Panc1 (cell line): ENCODE measurements around the gene SLC17A2. TPM values are rescaled to one million over a fixed set of nuclear protein-coding genes. Genes with fewer than 3 reads are reported as not detected.

Experiments
- ATAC-seq: fragments of 200-7000 bp; cut with Tn5 transposase; 2 replicates; pipeline ENCODE4 v1.9.1; 2020; ENCODE audit warnings: mild to moderate bottlenecking, moderate library complexity
- BruUV-seq: library from RNA; stranded (reverse); fragments of 400-500 nt; replicated peaks from 2 replicates; lab custom pipeline; 2021; lab: Mats Ljungman, UMichigan
- CTCF ChIA-PET: fragments of 300-600 bp; sonication (Branson Sonifier 250); formaldehyde crosslinking; loops from one replicate; lab custom pipeline; 2022; ENCODE audit warnings: antibody characterized with exemption; lab: Charles Lee
- POLR2A ChIA-PET: fragments of 300-600 bp; sonication (Branson Sonifier 250); formaldehyde crosslinking; loops from one replicate; lab custom pipeline; 2022; ENCODE audit warnings: antibody characterized with exemption; lab: Charles Lee
- DNase-seq: peaks from one replicate; pipeline ENCODE4 v3.0.0-alpha.2; 2010; ENCODE audit warnings: low read depth, low spot score
- H3K27ac ChIP-seq: 2 replicates; pipeline ENCODE4 v1.5.1; 2011; ENCODE audit warnings: mild to moderate bottlenecking, low read length, inconsistent platforms
- H3K27me3 ChIP-seq: fragments of 200-500 bp; sonication (Bioruptor generic); 2 replicates; pipeline ENCODE4 v1.6.0; 2014; ENCODE audit warnings: low read length, inconsistent platforms; ENCODE audit not compliant: control insufficient read depth, insufficient read depth
- H3K36me3 ChIP-seq: fragments of 200-500 bp; sonication (Bioruptor generic); 2 replicates; pipeline ENCODE4 v1.5.1; 2014; ENCODE audit warnings: inconsistent platforms, mild to moderate bottlenecking, low read length, moderate library complexity; ENCODE audit not compliant: control insufficient read depth, insufficient read depth
- H3K4me1 ChIP-seq: 2 replicates; pipeline ENCODE4 v1.5.1; 2011; ENCODE audit warnings: inconsistent platforms, mild to moderate bottlenecking, low read length, moderate library complexity; ENCODE audit not compliant: control insufficient read depth, insufficient read depth
- H3K4me3 ChIP-seq, 2 experiments: 2 replicates each; pipeline ENCODE4 v1.5.1; 2011 to 2012; ENCODE audit warnings: low read depth in 2 of 2, low read length in 2 of 2, mild to moderate bottlenecking in 2 of 2, inconsistent platforms in 1 of 2, moderate library complexity in 1 of 2
- H3K9me3 ChIP-seq: fragments of 200-500 bp; sonication (Bioruptor generic); 2 replicates; pipeline ENCODE4 v1.5.1; 2014; ENCODE audit warnings: low read depth, mild to moderate bottlenecking, inconsistent platforms, low read length, moderate library complexity; ENCODE audit not compliant: control insufficient read depth, insufficient read depth
- POLR2AphosphoS5 ChIP-seq: IDR thresholded peaks from 2 replicates; pipeline ENCODE4 v1.6.1; 2012; ENCODE audit warnings: mild to moderate bottlenecking, low read depth, low read length, moderate library complexity
- REST ChIP-seq, 2 experiments: IDR thresholded peaks; 2 replicates each; pipeline ENCODE4 v1.6.1; 2011 to 2012; ENCODE audit warnings: low read depth in 2 of 2, control low read depth in 1 of 2, low read length in 1 of 2, mild to moderate bottlenecking in 1 of 2, moderate library complexity in 1 of 2; ENCODE audit not compliant: insufficient read depth in 1 of 2
- SIN3A ChIP-seq: IDR thresholded peaks from 2 replicates; pipeline ENCODE4 v1.6.1; 2012; ENCODE audit warnings: low read depth, mild to moderate bottlenecking, low read length, moderate library complexity, borderline replicate concordance; ENCODE audit not compliant: insufficient read depth
- TCF7L2 ChIP-seq: IDR thresholded peaks from 2 replicates; pipeline ENCODE4 v1.6.1; 2011; ENCODE audit warnings: mild to moderate bottlenecking, low read depth, low read length, inconsistent platforms
- in situ Hi-C: cut with HindIII; loops from 2 replicates; pipeline ENCODE4 v1.10.0; 2016; ENCODE audit warnings: low sequenced_read_pairs, low pct_unique_long_range_greater_than_20kb
- intact Hi-C: fragments of 100-400 bp; cut with micrococcal nuclease; formaldehyde crosslinking; loops from one replicate; pipeline ENCODE4 v1.10.0; 2022; ENCODE audit not compliant: unreplicated experiment
- total RNA-seq: library from RNA; stranded (reverse); gene quantifications from one replicate; pipeline ENCODE4 v1.2.1, GENCODE V29; 2021; ENCODE audit not compliant: unreplicated experiment
- TF ChIP-seq, protein P1 (sequence below): fragments of 450-650 bp; IDR thresholded peaks from 2 replicates; pipeline ENCODE4 v1.5.1; 2017; ENCODE audit warnings: mild to moderate bottlenecking

Gene SLC17A2
- total RNA-seq, 1 experiment from 2014 or later, result not detected

- ATAC-seq (no peak), DNase-seq (no peak)
- intact Hi-C loops (no loop called here), in situ Hi-C loops (no loop called here)
- ChIA-PET CTCF (no interaction called here), POLR2A (no interaction called here)
- Histone ChIP-seq H3K4me1 (no peaks in the 10 kb centered on the region), H3K27ac (no peak overlapping the region), H3K27me3 (no peaks in the 10 kb centered on the region), H3K36me3 (no peaks in the 10 kb centered on the region), H3K4me3 (no peak overlapping the region), H3K9me3 (no peaks in the 10 kb centered on the region)
- TF ChIP-seq TCF7L2 (no peak), SIN3A (no peak), REST (IDR thresholded peaks at IDR 0.05; ENCODE audit: insufficient read depth in 1 of 2, low read depth in 2 of 2, low read length in 1 of 2) (no peak), POLR2AphosphoS5 (no peak)
- TF ChIP-seq, protein P1, sequence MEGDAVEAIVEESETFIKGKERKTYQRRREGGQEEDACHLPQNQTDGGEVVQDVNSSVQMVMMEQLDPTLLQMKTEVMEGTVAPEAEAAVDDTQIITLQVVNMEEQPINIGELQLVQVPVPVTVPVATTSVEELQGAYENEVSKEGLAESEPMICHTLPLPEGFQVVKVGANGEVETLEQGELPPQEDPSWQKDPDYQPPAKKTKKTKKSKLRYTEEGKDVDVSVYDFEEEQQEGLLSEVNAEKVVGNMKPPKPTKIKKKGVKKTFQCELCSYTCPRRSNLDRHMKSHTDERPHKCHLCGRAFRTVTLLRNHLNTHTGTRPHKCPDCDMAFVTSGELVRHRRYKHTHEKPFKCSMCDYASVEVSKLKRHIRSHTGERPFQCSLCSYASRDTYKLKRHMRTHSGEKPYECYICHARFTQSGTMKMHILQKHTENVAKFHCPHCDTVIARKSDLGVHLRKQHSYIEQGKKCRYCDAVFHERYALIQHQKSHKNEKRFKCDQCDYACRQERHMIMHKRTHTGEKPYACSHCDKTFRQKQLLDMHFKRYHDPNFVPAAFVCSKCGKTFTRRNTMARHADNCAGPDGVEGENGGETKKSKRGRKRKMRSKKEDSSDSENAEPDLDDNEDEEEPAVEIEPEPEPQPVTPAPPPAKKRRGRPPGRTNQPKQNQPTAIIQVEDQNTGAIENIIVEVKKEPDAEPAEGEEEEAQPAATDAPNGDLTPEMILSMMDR, result no peak
- BruUV-seq, result no TSS peak
Measured at GRCh38 chr6:25868436-25869183, 61.9 kb downstream of the SLC17A2 start.

DNA sequence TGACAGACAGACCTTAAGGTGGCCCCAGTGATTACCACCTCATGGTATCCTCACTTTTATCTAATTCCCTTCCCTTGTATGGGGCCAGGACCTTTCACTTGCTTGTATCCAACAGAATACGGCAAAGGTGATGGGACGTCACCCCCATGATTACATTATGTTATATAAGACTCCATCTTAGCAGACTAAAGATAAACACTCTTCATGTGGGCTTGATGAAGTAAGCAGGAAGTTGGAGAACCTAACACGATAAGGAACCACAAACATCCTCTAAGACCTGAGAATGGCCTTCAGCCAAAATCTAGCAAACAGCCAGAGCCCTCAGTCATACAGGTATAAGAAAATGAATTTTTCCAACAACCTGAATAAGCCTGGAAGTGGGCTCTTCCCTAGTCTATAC is 64.5 kb downstream of the SLC17A2 start:
- DNase-seq, result no peak
- in situ Hi-C loops, result no loop called here

More for the DNA sequence above, 64.5 kb downstream of the SLC17A2 start:
- no peak overlapping the region for H3K4me3 ChIP-seq
- no peaks in the 10 kb centered on the region for H3K4me1 ChIP-seq
- no TSS peak for BruUV-seq
- no peak for TF ChIP-seq SIN3A
- TF ChIP-seq, protein P1, result no peak
- no peak for TF ChIP-seq REST (IDR thresholded peaks at IDR 0.05; ENCODE audit: insufficient read depth in 1 of 2, low read depth in 2 of 2, low read length in 1 of 2)
- no peak for TF ChIP-seq POLR2AphosphoS5
- TF ChIP-seq TCF7L2, result no peak
- no peak for ATAC-seq
- ChIA-PET CTCF (no interaction called here), POLR2A (no interaction called here)
- no peak overlapping the region for H3K27ac ChIP-seq
- intact Hi-C loops, result no loop called here
- no peaks in the 10 kb centered on the region for H3K27me3 ChIP-seq
- H3K9me3 ChIP-seq, result no peaks in the 10 kb centered on the region
- no peaks in the 10 kb centered on the region for H3K36me3 ChIP-seq
